Trophoblast cell (in vitro differentiated cells and primary cell): ENCODE data around the gene ZNF618.

Experiments used
- DNase-seq, 2 donors: peaks; one replicate each; pipeline ENCODE4 v3.0.0-alpha.2; 2016
- H2AFZ ChIP-seq: 2 replicates; pipeline ENCODE4 v1.6.1; 2013; ENCODE audit warnings: low read length, moderate library complexity, mild to moderate bottlenecking; ENCODE audit not compliant: insufficient read depth, poor library complexity
- H2AK5ac ChIP-seq: 2 replicates; pipeline ENCODE4 v1.6.1; 2013; ENCODE audit warnings: mild to moderate bottlenecking, low read length
- H2BK120ac ChIP-seq: 2 replicates; pipeline ENCODE4 v1.6.1; 2013; ENCODE audit warnings: low read length, mild to moderate bottlenecking, moderate library complexity; ENCODE audit not compliant: insufficient read depth, poor library complexity
- H2BK12ac ChIP-seq: 2 replicates; pipeline ENCODE4 v1.6.1; 2013; ENCODE audit warnings: mild to moderate bottlenecking, low read length, moderate library complexity
- H2BK5ac ChIP-seq: 2 replicates; pipeline ENCODE4 v1.6.1; 2013; ENCODE audit warnings: low read length, low read depth, moderate library complexity, mild to moderate bottlenecking; ENCODE audit not compliant: poor library complexity
- H3K14ac ChIP-seq: 2 replicates; pipeline ENCODE4 v1.6.1; 2013; ENCODE audit warnings: mild to moderate bottlenecking, low read length
- H3K18ac ChIP-seq: 2 replicates; pipeline ENCODE4 v1.6.1; 2013; ENCODE audit warnings: mild to moderate bottlenecking, low read length
- H3K23ac ChIP-seq: 2 replicates; pipeline ENCODE4 v1.6.1; 2013; ENCODE audit warnings: low read length
- H3K27ac ChIP-seq: 2 replicates; pipeline ENCODE4 v1.5.1; 2013; ENCODE audit warnings: low read depth, mild to moderate bottlenecking, inconsistent platforms, low read length, moderate library complexity
- H3K27me3 ChIP-seq: 2 replicates; pipeline ENCODE4 v1.6.1; 2013; ENCODE audit warnings: inconsistent platforms, mild to moderate bottlenecking, low read length, moderate library complexity; ENCODE audit not compliant: insufficient read depth
- H3K36me3 ChIP-seq, 2 experiments: 1 replicate in 1 of 2; 2 replicates in 1 of 2; pipeline ENCODE4 v1.6.1; 2013; ENCODE audit warnings: low read length in 2 of 2, mild to moderate bottlenecking in 2 of 2, moderate library complexity in 1 of 2; ENCODE audit not compliant: insufficient read depth in 2 of 2, control insufficient read depth in 1 of 2
- H3K4ac ChIP-seq: 2 replicates; pipeline ENCODE4 v1.6.1; 2013; ENCODE audit warnings: low read depth, mild to moderate bottlenecking, low read length, moderate library complexity
- H3K4me1 ChIP-seq, 2 experiments: 1 replicate in 1 of 2; 2 replicates in 1 of 2; pipeline ENCODE4 v1.6.1; 2013; ENCODE audit warnings: low read length in 2 of 2, mild to moderate bottlenecking in 2 of 2, moderate library complexity in 1 of 2; ENCODE audit not compliant: insufficient read depth in 2 of 2, control insufficient read depth in 1 of 2
- H3K4me2 ChIP-seq: 2 replicates; pipeline ENCODE4 v1.6.1; 2013; ENCODE audit warnings: inconsistent platforms, mild to moderate bottlenecking, low read length, moderate library complexity
- H3K4me3 ChIP-seq: 2 replicates; pipeline ENCODE4 v1.5.1; 2013; ENCODE audit warnings: mild to moderate bottlenecking, low read depth, low read length, inconsistent platforms
- H3K79me1 ChIP-seq: one replicate; pipeline ENCODE4 v1.6.1; 2013; ENCODE audit warnings: low read length
- H3K79me2 ChIP-seq: 2 replicates; pipeline ENCODE4 v1.6.1; 2013; ENCODE audit warnings: low read length, mild to moderate bottlenecking; ENCODE audit not compliant: control insufficient read depth, insufficient read depth, poor library complexity
- H3K9ac ChIP-seq: 2 replicates; pipeline ENCODE4 v1.6.1; 2013; ENCODE audit warnings: mild to moderate bottlenecking, low read length
- H3K9me3 ChIP-seq: 2 replicates; pipeline ENCODE4 v1.6.1; 2013; ENCODE audit warnings: low read depth, mild to moderate bottlenecking, control low read depth, inconsistent platforms, low read length; ENCODE audit not compliant: insufficient read depth
- H4K12ac ChIP-seq: 2 replicates; pipeline ENCODE4 v1.6.1; 2013; ENCODE audit warnings: low read depth, mild to moderate bottlenecking, low read length, moderate library complexity
- H4K8ac ChIP-seq: 2 replicates; pipeline ENCODE4 v1.6.1; 2013; ENCODE audit warnings: low read depth, mild to moderate bottlenecking, low read length, moderate library complexity
- H4K91ac ChIP-seq: one replicate; pipeline ENCODE4 v1.6.1; 2013; ENCODE audit warnings: low read depth, mild to moderate bottlenecking, low read length, moderate library complexity
- WGBS: extraction: QIAGEN DNeasy Blood & Tissue Kit; methylation state at CpG from one replicate; pipeline ENCODE4 v1.1.7; 2013; ENCODE audit warnings: missing lambda C conversion rate; ENCODE audit not compliant: insufficient read length, insufficient coverage; ENCODE audit errors: extremely low coverage; 5-methylcytosine and 5-hydroxymethylcytosine counted together

Gene ZNF618

GRCh38 chr9:113886466-113886865, 10.4 kb downstream of the ZNF618 start:
- H3K4me3 ChIP-seq = no peak overlapping the region
- no CpG with 5 or more reads among the region's 1 CpG for WGBS
- no peak for DNase-seq
- no peak overlapping the region for H2BK120ac ChIP-seq
- H4K8ac ChIP-seq = no peak overlapping the region
- H4K12ac ChIP-seq = no peak overlapping the region
- no peaks in the 10 kb centered on the region for H3K36me3 ChIP-seq
- no peak overlapping the region for H3K27ac ChIP-seq
- no peaks in the 10 kb centered on the region for H3K9me3 ChIP-seq
- no peak overlapping the region for H3K9ac ChIP-seq
- no peak overlapping the region for H2BK5ac ChIP-seq
- H3K4me1 ChIP-seq = peaks cover 0 to 7% of the 10 kb centered on the region in 2 experiments
- no peak overlapping the region for H2AK5ac ChIP-seq
- H3K79me1 ChIP-seq = no peaks in the 10 kb centered on the region
- no peak overlapping the region for H3K4me2 ChIP-seq
- H3K23ac ChIP-seq = no peak overlapping the region
- no peaks in the 10 kb centered on the region for H3K79me2 ChIP-seq
- no peak overlapping the region for H2BK12ac ChIP-seq
- H3K14ac ChIP-seq = no peak overlapping the region
- H3K18ac ChIP-seq = no peak overlapping the region
- no peak overlapping the region for H3K4ac ChIP-seq
- no peak overlapping the region for H4K91ac ChIP-seq
- H2AFZ ChIP-seq = no peak overlapping the region
- H3K27me3 ChIP-seq = no peaks in the 10 kb centered on the region

DNA sequence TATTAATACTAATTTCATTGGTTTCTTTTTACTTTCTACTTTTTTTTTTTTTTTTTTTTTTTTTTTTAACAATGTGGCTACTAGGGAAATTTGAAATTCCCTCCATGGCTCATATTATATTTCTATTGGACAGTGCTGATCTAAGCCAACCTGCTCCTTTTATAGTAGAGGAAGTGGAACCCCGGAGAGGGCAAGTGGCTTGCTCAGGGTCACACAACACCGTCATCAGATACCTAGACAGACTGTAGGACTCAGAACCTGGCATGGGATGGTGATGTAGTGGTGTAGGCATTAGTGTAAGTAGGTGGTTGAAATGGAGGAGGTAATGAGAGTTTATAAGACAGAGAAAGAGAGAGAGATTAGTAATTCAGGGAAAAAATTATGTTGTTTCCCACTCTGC, 10.8 kb downstream of the ZNF618 start:
- Histone ChIP-seq H3K4me1 (peaks cover 0 to 7% of the 10 kb centered on the region in 2 experiments), H3K4me2 (no peak overlapping the region), H3K27ac (no peak overlapping the region), H2BK5ac (no peak overlapping the region), H3K9ac (no peak overlapping the region), H4K12ac (no peak overlapping the region), H2AK5ac (no peak overlapping the region), H2BK120ac (no peak overlapping the region), H4K91ac (no peak overlapping the region), H3K4me3 (no peak overlapping the region), H3K79me2 (no peaks in the 10 kb centered on the region), H3K79me1 (no peaks in the 10 kb centered on the region), H2AFZ (no peak overlapping the region), H3K27me3 (no peaks in the 10 kb centered on the region), H3K18ac (no peak overlapping the region), H2BK12ac (no peak overlapping the region), H4K8ac (no peak overlapping the region), H3K4ac (no peak overlapping the region), H3K36me3 (no peaks in the 10 kb centered on the region), H3K9me3 (no peaks in the 10 kb centered on the region), H3K23ac (no peak overlapping the region), H3K14ac (no peak overlapping the region)
- no peak for DNase-seq
- no CpG with 5 or more reads among the region's 2 CpGs for WGBS

DNA sequence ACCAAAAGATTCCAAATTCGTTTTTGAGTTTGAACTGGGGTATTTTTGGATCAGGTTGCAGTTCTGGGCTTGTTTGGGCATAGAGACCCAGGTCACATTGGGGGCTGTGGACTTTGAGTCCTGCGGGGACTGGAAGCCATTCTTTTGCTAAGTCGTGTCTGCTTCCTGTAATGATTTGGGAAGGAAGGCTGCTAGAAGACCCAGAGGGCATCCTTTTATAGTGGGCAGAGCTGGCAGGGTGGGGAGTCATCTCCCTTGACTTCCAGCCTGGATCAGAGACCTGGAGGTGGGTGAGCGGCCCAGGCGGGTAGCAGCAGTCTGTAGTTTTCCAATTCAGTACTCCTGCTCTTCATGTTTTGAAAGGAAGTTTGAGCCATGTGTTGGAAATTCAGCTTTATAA, 11.3 kb downstream of the ZNF618 start:
- Histone ChIP-seq H2BK12ac (no peak overlapping the region), H3K4ac (no peak overlapping the region), H3K27me3 (no peaks in the 10 kb centered on the region), H3K79me1 (no peaks in the 10 kb centered on the region), H3K14ac (no peak overlapping the region), H4K91ac (no peak overlapping the region), H2BK5ac (no peak overlapping the region), H3K4me1 (peaks cover 0 to 7% of the 10 kb centered on the region in 2 experiments), H3K4me2 (no peak overlapping the region), H3K18ac (no peak overlapping the region), H3K9me3 (no peaks in the 10 kb centered on the region), H2AFZ (no peak overlapping the region), H4K8ac (no peak overlapping the region), H3K79me2 (no peaks in the 10 kb centered on the region), H4K12ac (no peak overlapping the region), H3K36me3 (no peaks in the 10 kb centered on the region), H3K27ac (no peak overlapping the region), H3K9ac (no peak overlapping the region), H3K23ac (no peak overlapping the region), H2BK120ac (no peak overlapping the region), H2AK5ac (no peak overlapping the region), H3K4me3 (no peak overlapping the region)
- no peak for DNase-seq
- WGBS = no CpG with 5 or more reads among the region's 5 CpGs

DNA sequence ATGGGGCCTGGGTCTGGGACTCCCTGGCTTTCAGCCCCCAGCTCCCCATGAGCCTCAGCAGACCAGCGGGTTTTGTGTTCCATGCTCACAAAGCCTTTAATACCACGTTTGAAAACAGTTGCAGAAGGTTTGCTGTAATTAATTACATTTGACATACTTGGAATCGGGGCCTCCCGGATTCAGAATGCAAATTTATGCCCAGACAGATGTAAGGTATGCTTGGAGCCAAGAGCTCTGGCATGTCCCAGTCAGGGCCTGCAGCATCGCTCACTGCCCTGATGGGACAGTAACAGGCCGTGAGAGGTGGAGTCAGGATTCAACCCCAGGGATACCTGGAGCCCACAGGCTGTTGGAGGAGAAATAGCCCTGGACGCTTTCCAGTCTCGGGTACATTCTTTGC, 12.2 kb downstream of the ZNF618 start:
- Histone ChIP-seq H2BK120ac (no peak overlapping the region), H3K79me2 (no peaks in the 10 kb centered on the region), H3K23ac (no peak overlapping the region), H2BK5ac (no peak overlapping the region), H4K8ac (no peak overlapping the region), H3K4ac (no peak overlapping the region), H3K9me3 (no peaks in the 10 kb centered on the region), H3K36me3 (no peaks in the 10 kb centered on the region), H3K18ac (no peak overlapping the region), H3K4me1 (peaks cover 0 to 7% of the 10 kb centered on the region in 2 experiments), H3K27me3 (no peaks in the 10 kb centered on the region), H3K27ac (no peak overlapping the region), H2BK12ac (no peak overlapping the region), H3K4me3 (no peak overlapping the region), H3K9ac (no peak overlapping the region), H3K79me1 (no peaks in the 10 kb centered on the region), H2AFZ (no peak overlapping the region), H3K14ac (no peak overlapping the region), H2AK5ac (no peak overlapping the region), H3K4me2 (no peak overlapping the region), H4K91ac (no peak overlapping the region), H4K12ac (no peak overlapping the region)
- no CpG with 5 or more reads among the region's 8 CpGs for WGBS
- DNase-seq = no peak
